ENCODE results near the gene APOC4.

APOC4 gene

GRCh38 chr19:44992336-44993163 lies 50.5 kb downstream of the APOC4 start:
- TF ChIP-seq GATA2 (IDR thresholded peaks at IDR 0.05; ENCODE audit: low read depth, low read length) (no peak), GATA3 (IDR thresholded peaks at IDR 0.05; ENCODE audit: low read depth, low read length) (no peak)

DNA sequence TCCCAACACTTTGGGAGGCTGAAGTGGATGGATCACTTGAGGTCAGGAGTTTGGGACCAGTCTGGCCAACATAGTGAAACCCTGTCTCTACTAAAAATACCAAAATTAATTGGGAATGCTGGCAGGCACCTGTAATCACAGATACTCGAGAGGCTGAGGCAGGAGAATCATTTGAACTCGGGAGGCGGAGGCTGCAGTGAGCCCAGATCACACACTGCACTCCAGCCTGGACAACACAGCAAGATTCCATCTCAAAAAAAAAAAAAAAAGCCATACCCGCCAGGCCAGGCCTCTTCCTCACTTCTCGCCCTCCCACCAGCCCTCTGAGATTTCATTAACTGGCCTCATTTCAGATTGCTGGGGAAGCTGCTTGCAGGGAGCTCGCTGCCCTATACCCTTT lies 51.5 kb downstream of the APOC4 start:
- TF ChIP-seq GATA2 (IDR thresholded peaks at IDR 0.05; ENCODE audit: low read depth, low read length) = no peak
- no peak for TF ChIP-seq GATA3 (IDR thresholded peaks at IDR 0.05; ENCODE audit: low read depth, low read length)

DNA sequence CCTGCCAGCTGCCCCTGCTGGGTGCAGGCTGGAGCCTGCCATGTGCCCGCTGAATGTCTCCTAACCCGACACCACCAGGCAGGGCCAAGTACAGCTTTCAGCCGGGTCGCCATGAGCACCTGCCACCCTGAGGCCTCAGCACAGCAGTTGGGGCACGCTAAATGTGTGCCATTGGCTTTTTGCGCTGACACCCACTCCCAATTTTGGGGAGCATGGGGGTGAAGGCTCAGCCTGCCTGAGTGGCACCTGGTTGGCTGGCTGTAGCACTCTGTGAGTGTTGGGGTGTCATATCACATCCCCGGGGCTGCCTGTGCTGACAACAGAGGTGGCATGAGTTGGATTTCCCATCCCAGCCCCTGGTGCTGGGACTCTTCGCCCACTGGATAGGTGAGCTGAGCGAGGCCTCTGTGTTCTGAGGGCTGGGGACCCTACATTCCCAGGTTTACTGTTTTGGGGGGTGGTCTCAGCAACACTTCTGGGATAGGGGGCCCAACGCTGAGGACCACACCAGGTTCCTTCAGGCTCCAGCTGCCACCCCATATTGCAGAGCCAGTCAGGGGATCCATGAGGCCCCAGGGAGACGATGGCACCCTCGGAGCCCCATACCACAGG lies 52.0 kb downstream of the APOC4 start:
- TF ChIP-seq GATA2 (IDR thresholded peaks at IDR 0.05; ENCODE audit: low read depth, low read length) (no peak), GATA3 (IDR thresholded peaks at IDR 0.05; ENCODE audit: low read depth, low read length) (no peak)

All from SH-SY5Y (cell line).